ENCODE measurements around the gene ABITRAM. TPM values are rescaled to one million over a fixed set of nuclear protein-coding genes. Genes with fewer than 3 reads are reported as not detected.
A peak's percentile ranks its signal among the peaks of the same experiment; 100 is the strongest.

ABITRAM gene
- total and polyA plus RNA-seq, 2 experiments from 2014 or later, result 7.6 to 30.1 TPM

GRCh38 chr9:108978205-108978604 lies 44.0 kb downstream of the ABITRAM start:
- Histone ChIP-seq H3K27me3 (no peaks in the 10 kb centered on the region), H3K4me1 (ENCODE audit: low read depth) (peaks cover 22% of the 10 kb centered on the region), H3K27ac (peak overlapping the region; percentile 26), H3K36me3 (peaks cover 18% of the 10 kb centered on the region), H3K4me3 (no peak overlapping the region), H3K9me3 (ENCODE audit: low read depth) (no peaks in the 10 kb centered on the region)
- no peak for TF ChIP-seq CTCF (IDR thresholded peaks at IDR 0.05; ENCODE audit: low read depth, low read length)
- DNase-seq (ENCODE audit: low read depth in 1 of 2, low spot score in 1 of 2), result peak in 1 of 2 donors; percentile 3

GRCh38 chr9:108980893-108981292 lies 46.7 kb downstream of the ABITRAM start:
- peak in 1 of 2 donors; percentile 53 for DNase-seq (ENCODE audit: low read depth in 1 of 2, low spot score in 1 of 2)
- Histone ChIP-seq H3K4me3 (no peak overlapping the region), H3K27ac (peak overlapping the region; percentile 66), H3K36me3 (peaks cover 25% of the 10 kb centered on the region), H3K9me3 (ENCODE audit: low read depth) (no peaks in the 10 kb centered on the region), H3K27me3 (no peaks in the 10 kb centered on the region), H3K4me1 (ENCODE audit: low read depth) (peaks cover 11% of the 10 kb centered on the region)
- TF ChIP-seq CTCF (IDR thresholded peaks at IDR 0.05; ENCODE audit: low read depth, low read length), result no peak

- no peak overlapping the region for H3K4me3 ChIP-seq
- H3K36me3 ChIP-seq, result peaks cover 19% of the 10 kb centered on the region
- no peaks in the 10 kb centered on the region for H3K9me3 ChIP-seq (ENCODE audit: low read depth)
- DNase-seq (ENCODE audit: low read depth in 1 of 2, low spot score in 1 of 2), result no peak
- peaks cover 11% of the 10 kb centered on the region for H3K4me1 ChIP-seq (ENCODE audit: low read depth)
- no peak for TF ChIP-seq CTCF (IDR thresholded peaks at IDR 0.05; ENCODE audit: low read depth, low read length)
- H3K27me3 ChIP-seq, result no peaks in the 10 kb centered on the region
- H3K27ac ChIP-seq, result peak overlapping the region; percentile 25
These were observed 49.7 kb downstream of the ABITRAM start for GRCh38 chr9:108983885-108984284.

Other genes starting within 250 kb of the ABITRAM start
- gene ACTL7B, start 78.4 kb upstream of the ABITRAM start, total RNA-seq, result 0.07 TPM in 1 of 2 replicates, not detected in the other
- gene ACTL7B, start 78.4 kb upstream of the ABITRAM start, polyA plus RNA-seq, result not detected in 2 replicates
- gene ACTL7A, start 72.1 kb upstream of the ABITRAM start, total RNA-seq, result not detected in 2 replicates
- gene ACTL7A, start 72.1 kb upstream of the ABITRAM start, polyA plus RNA-seq, result not detected in 2 replicates
- 31.7 and 42.6 TPM in 2 replicates for gene ELP1, start 276 bp upstream of the ABITRAM start, total RNA-seq
- gene ELP1, start 276 bp upstream of the ABITRAM start, polyA plus RNA-seq, result 25.0 and 25.7 TPM in 2 replicates
- gene CTNNAL1, start 79.1 kb downstream of the ABITRAM start, total RNA-seq, result 55.7 and 64.7 TPM in 2 replicates
- 102 and 115 TPM in 2 replicates for gene CTNNAL1, start 79.1 kb downstream of the ABITRAM start, polyA plus RNA-seq
- gene TMEM245, start 185.5 kb downstream of the ABITRAM start, total RNA-seq, result 63.7 and 88.1 TPM in 2 replicates
- 75.6 and 117 TPM in 2 replicates for gene TMEM245, start 185.5 kb downstream of the ABITRAM start, polyA plus RNA-seq
- gene FRRS1L, start 232.8 kb downstream of the ABITRAM start, total RNA-seq, result 0.07 and 0.30 TPM in 2 replicates
- 0.38 and 0.65 TPM in 2 replicates for gene FRRS1L, start 232.8 kb downstream of the ABITRAM start, polyA plus RNA-seq

Measured in cardiac muscle cell (in vitro differentiated cells and primary cell).